ENCODE data around the gene PITPNB. TPM values are rescaled to one million over a fixed set of nuclear protein-coding genes. Genes with fewer than 3 reads are reported as not detected.

PITPNB gene
- total RNA-seq, 3 donors from 2014 or later, result 42.5 to 130 (median 47.4) TPM

DNA sequence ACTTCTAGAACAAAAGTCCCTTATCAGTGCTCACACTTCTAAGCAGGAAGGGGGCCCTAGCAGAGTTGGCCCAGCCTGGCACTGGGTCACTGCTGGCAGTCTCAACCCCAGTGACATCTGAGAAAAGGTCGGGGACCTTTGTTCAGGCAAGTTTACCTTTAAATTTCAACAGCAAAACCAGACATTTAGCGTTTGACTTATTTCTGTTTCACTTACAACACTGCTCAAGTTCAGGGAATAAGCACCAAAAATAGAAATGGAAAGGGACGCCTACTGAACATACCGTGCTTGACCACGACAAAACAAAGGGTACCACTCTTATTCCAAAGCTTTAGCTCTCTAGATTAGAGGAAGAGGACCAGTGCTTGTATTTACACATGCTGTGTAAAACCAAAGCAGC lies 26.2 kb downstream of the PITPNB start:
- TF ChIP-seq, protein P1, sequence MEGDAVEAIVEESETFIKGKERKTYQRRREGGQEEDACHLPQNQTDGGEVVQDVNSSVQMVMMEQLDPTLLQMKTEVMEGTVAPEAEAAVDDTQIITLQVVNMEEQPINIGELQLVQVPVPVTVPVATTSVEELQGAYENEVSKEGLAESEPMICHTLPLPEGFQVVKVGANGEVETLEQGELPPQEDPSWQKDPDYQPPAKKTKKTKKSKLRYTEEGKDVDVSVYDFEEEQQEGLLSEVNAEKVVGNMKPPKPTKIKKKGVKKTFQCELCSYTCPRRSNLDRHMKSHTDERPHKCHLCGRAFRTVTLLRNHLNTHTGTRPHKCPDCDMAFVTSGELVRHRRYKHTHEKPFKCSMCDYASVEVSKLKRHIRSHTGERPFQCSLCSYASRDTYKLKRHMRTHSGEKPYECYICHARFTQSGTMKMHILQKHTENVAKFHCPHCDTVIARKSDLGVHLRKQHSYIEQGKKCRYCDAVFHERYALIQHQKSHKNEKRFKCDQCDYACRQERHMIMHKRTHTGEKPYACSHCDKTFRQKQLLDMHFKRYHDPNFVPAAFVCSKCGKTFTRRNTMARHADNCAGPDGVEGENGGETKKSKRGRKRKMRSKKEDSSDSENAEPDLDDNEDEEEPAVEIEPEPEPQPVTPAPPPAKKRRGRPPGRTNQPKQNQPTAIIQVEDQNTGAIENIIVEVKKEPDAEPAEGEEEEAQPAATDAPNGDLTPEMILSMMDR (IDR thresholded peaks at IDR 0.05), result no peak
- intact Hi-C loops (cut with DNase I, micrococcal nuclease), result no loop called here

DNA sequence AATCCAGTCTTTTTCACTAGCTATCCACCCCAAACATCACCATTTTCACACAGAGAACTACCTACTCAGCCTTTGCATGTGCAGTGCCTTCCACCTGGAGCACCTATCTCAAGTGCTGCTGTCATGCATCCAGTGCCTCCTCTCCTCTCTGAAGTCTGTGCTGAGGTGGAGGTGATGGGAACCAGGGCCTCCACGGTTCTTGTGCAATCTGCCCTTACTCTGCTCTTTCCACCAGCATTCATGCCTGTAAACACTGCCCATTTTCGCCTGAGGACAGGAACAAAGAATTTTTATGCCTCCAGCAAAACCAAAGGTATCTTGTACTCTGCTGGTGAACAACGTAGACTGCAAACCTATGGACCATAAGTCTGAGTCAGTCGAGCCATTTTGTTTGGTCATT lies 27.0 kb downstream of the PITPNB start:
- no peaks in the 10 kb centered on the region for H3K4me1 ChIP-seq (ENCODE audit: low read depth)
- no peak overlapping the region for H3K4me3 ChIP-seq
- intact Hi-C loops (cut with DNase I, micrococcal nuclease), result no loop called here
- H3K36me3 ChIP-seq (ENCODE audit: low read depth), result peaks cover 6% of the 10 kb centered on the region
- TF ChIP-seq, protein P1 (IDR thresholded peaks at IDR 0.05), result no peak
- ATAC-seq (no peak), DNase-seq (no peak)
- H3K9me3 ChIP-seq, result no peaks in the 10 kb centered on the region

More for the DNA sequence above, 26.2 kb downstream of the PITPNB start:
- Histone ChIP-seq H3K36me3 (ENCODE audit: low read depth) (peaks cover 6% of the 10 kb centered on the region), H3K9me3 (no peaks in the 10 kb centered on the region), H3K4me3 (no peak overlapping the region), H3K4me1 (ENCODE audit: low read depth) (no peaks in the 10 kb centered on the region)
- DNase-seq, result no peak
- no peak for ATAC-seq

DNA sequence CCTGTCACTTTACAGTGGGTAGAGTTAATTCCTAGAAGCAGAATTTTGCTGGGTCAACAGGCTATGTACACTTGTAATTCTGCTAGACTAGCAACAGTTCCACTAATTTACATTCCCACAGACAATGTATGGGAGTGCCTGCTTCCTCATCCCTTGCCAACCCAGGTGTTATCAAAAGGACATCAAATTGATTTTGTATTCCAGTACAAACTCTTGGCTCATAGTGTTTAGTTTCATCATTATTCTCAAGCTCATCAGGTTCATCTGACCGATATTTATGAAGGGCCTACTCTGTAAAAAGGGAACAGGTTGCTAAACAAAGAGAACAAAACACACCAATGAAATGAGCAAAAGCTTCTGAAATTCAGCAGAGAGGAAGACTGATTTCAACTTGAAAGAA lies 30.7 kb downstream of the PITPNB start:
- ATAC-seq (no peak), DNase-seq (no peak)
- TF ChIP-seq, protein P1 (IDR thresholded peaks at IDR 0.05), result no peak
- Histone ChIP-seq H3K4me1 (ENCODE audit: low read depth) (no peaks in the 10 kb centered on the region), H3K4me3 (no peak overlapping the region), H3K9me3 (no peaks in the 10 kb centered on the region), H3K36me3 (ENCODE audit: low read depth) (no peaks in the 10 kb centered on the region)
- intact Hi-C loops (cut with DNase I, micrococcal nuclease), result loop anchor here in 1 of 2 donors (5.0 kb wide), 1 partner anchor 119 kb away; no protein-coding TSS in a partner anchor

DNA sequence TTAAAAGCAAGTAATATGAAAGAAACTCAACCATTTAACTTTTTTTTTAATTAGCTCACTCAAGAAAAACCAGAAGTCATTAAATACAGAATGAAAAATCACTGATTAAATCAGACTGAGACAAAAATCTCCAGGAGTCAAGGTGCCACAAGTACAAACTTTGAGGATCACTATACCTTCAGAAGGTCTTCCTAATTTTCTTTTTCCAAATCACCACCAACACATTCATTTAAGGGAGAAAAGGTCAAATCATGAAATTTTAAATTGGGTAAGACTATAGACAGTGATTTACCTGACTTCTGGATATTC lies 32.3 kb downstream of the PITPNB start:
- intact Hi-C loops (cut with DNase I, micrococcal nuclease), result loop anchor here in 1 of 2 donors (5.0 kb wide), 1 partner anchor 121 kb away; no protein-coding TSS in a partner anchor
- no peak for ATAC-seq

DNA sequence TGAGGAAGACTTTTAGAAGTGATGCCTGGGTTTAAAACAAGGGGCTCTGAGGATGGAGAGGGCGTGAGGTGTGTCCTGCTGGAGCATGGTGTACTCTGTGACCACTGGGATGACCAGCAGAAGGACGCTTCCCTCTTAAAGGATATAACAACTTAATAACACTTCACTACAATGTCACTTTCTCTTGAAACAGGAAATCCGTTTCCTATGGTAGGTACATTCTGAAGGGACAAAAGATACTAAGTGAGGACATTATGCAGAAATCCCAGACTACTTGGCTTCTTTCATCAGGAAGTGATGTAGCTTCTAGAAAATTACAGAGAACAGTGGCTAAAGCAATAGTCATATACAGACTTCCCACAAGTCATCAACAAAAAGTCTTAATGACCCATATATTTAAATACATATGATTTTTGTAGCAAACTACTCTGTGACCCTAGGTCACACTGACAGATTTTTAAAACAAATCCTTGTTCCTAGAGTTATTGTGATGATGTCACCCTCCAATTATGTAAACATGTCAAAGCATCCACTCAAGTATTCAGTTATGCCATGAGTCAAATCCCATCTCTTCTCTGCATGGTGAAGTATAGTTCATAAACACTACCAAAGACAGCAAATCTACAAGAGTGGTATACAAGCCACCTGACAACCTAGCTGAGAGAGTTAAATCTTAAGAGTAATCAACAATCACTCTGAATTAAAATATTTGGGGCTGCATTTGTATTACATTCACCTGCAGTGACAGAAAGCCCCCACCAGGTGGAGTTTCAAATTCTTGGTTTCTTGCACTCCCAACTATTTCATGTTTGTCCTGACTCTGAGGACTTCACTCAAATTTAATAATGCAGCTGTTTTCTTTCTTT lies 32.8 kb downstream of the PITPNB start:
- Histone ChIP-seq H3K4me1 (ENCODE audit: low read depth) (no peaks in the 10 kb centered on the region), H3K36me3 (ENCODE audit: low read depth) (no peaks in the 10 kb centered on the region), H3K4me3 (no peak overlapping the region), H3K9me3 (no peaks in the 10 kb centered on the region)
- intact Hi-C loops (cut with DNase I, micrococcal nuclease), result loop anchor here in 1 of 2 donors (5.0 kb wide), 1 partner anchor 121 kb away; no protein-coding TSS in a partner anchor
- DNase-seq, result peak in 1 of 3 donors; percentile 62
- TF ChIP-seq, protein P1 (IDR thresholded peaks at IDR 0.05), result peak; percentile 83
- ATAC-seq, result peak; percentile 69

More for the DNA sequence above, 32.3 kb downstream of the PITPNB start:
- no peak for DNase-seq
- Histone ChIP-seq H3K4me3 (no peak overlapping the region), H3K36me3 (ENCODE audit: low read depth) (no peaks in the 10 kb centered on the region), H3K4me1 (ENCODE audit: low read depth) (no peaks in the 10 kb centered on the region), H3K9me3 (no peaks in the 10 kb centered on the region)
- TF ChIP-seq, protein P1 (IDR thresholded peaks at IDR 0.05), result no peak

Measured in mucosa of descending colon (tissue), 3 donors.